SK-N-SH treated with all-trans-retinoic acid at 6 μM for 48 hours (cell line): Measurements from ENCODE around the gene SLC10A4.

Experiments used
- ARNTL ChIP-seq: fragments of 450-650 bp; formaldehyde crosslinking; IDR thresholded peaks from 2 replicates; pipeline ENCODE4 v1.5.0; 2020; ENCODE audit warnings: low read depth, mild to moderate bottlenecking, moderate library complexity, borderline replicate concordance
- ESRRG ChIP-seq: fragments of 250-450 bp; sonication (Bioruptor Pico); IDR thresholded peaks from 2 replicates; pipeline ENCODE4 v1.6.1; 2021; ENCODE audit warnings: mild to moderate bottlenecking
- ISL1 ChIP-seq: fragments of 250-450 bp; sonication (Bioruptor Pico); IDR thresholded peaks from 2 replicates; pipeline ENCODE4 v2.1.2; 2022; ENCODE audit warnings: mild to moderate bottlenecking, moderate library complexity
- RARB ChIP-seq: fragments of 250-450 bp; sonication (Bioruptor Pico); IDR thresholded peaks from 2 replicates; pipeline ENCODE4 v1.8.0; 2021; ENCODE audit warnings: mild to moderate bottlenecking, moderate library complexity
- TOX ChIP-seq: fragments of 250-450 bp; sonication (Bioruptor Pico); IDR thresholded peaks from 2 replicates; pipeline ENCODE4 v1.8.0; 2021; ENCODE audit warnings: mild to moderate bottlenecking, moderate library complexity, borderline replicate concordance
- ZC3H10 ChIP-seq: fragments of 250-450 bp; sonication (Bioruptor Pico); IDR thresholded peaks from 2 replicates; pipeline ENCODE4 v1.5.1; 2021; ENCODE audit warnings: mild to moderate bottlenecking, moderate library complexity
- ZFP30 ChIP-seq: fragments of 450-650 bp; formaldehyde crosslinking; IDR thresholded peaks from 2 replicates; pipeline ENCODE4 v1.5.0; 2022; ENCODE audit warnings: mild to moderate bottlenecking, moderate library complexity
- ZNF565 ChIP-seq: fragments of 450-650 bp; formaldehyde crosslinking; conservative IDR thresholded peaks from 2 replicates; pipeline ENCODE4 v1.5.0; 2020; ENCODE audit warnings: low read depth, mild to moderate bottlenecking, moderate library complexity
- ZNF70 ChIP-seq: fragments of 450-650 bp; formaldehyde crosslinking; IDR thresholded peaks from 2 replicates; pipeline ENCODE4 v1.5.0; 2020; ENCODE audit warnings: mild to moderate bottlenecking, moderate library complexity
- ZNF8 ChIP-seq: fragments of 450-650 bp; formaldehyde crosslinking; IDR thresholded peaks from 2 replicates; pipeline ENCODE4 v1.5.0; 2020; ENCODE audit warnings: mild to moderate bottlenecking, moderate library complexity
- TF ChIP-seq, protein P1 (sequence below): fragments of 250-450 bp; sonication (Bioruptor Pico); IDR thresholded peaks from 2 replicates; pipeline ENCODE4 v1.5.1; 2021; ENCODE audit warnings: mild to moderate bottlenecking, moderate library complexity
- TF ChIP-seq, protein P2 (sequence below): fragments of 250-450 bp; sonication (Bioruptor Pico); IDR thresholded peaks from 2 replicates; pipeline ENCODE4 v1.5.1; 2020; ENCODE audit warnings: low read depth, mild to moderate bottlenecking, moderate library complexity
- TF ChIP-seq, protein P3 (sequence below): fragments of 250-450 bp; sonication (Bioruptor Pico); IDR thresholded peaks from 2 replicates; pipeline ENCODE4 v1.5.0; 2020; ENCODE audit warnings: mild to moderate bottlenecking, moderate library complexity

- TF ChIP-seq ZC3H10 (CRISPR knock-in tag) (no peak), ZNF565 (CRISPR knock-in tag) (no peak), ZFP30 (CRISPR knock-in tag) (no peak), RARB (CRISPR knock-in tag) (no peak), ESRRG (CRISPR knock-in tag) (no peak), ZNF70 (CRISPR knock-in tag) (no peak), ZNF8 (CRISPR knock-in tag) (no peak), ISL1 (CRISPR knock-in tag) (no peak), TOX (no peak), ARNTL (CRISPR knock-in tag) (no peak)
- TF ChIP-seq, protein P1, sequence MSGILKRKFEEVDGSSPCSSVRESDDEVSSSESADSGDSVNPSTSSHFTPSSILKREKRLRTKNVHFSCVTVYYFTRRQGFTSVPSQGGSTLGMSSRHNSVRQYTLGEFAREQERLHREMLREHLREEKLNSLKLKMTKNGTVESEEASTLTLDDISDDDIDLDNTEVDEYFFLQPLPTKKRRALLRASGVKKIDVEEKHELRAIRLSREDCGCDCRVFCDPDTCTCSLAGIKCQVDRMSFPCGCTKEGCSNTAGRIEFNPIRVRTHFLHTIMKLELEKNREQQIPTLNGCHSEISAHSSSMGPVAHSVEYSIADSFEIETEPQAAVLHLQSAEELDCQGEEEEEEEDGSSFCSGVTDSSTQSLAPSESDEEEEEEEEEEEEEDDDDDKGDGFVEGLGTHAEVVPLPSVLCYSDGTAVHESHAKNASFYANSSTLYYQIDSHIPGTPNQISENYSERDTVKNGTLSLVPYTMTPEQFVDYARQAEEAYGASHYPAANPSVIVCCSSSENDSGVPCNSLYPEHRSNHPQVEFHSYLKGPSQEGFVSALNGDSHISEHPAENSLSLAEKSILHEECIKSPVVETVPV (CRISPR knock-in tag) = no peak
- TF ChIP-seq, protein P2, sequence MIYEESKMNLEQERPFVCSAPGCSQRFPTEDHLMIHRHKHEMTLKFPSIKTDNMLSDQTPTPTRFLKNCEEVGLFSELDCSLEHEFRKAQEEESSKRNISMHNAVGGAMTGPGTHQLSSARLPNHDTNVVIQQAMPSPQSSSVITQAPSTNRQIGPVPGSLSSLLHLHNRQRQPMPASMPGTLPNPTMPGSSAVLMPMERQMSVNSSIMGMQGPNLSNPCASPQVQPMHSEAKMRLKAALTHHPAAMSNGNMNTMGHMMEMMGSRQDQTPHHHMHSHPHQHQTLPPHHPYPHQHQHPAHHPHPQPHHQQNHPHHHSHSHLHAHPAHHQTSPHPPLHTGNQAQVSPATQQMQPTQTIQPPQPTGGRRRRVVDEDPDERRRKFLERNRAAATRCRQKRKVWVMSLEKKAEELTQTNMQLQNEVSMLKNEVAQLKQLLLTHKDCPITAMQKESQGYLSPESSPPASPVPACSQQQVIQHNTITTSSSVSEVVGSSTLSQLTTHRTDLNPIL = no peak
- TF ChIP-seq, protein P3, sequence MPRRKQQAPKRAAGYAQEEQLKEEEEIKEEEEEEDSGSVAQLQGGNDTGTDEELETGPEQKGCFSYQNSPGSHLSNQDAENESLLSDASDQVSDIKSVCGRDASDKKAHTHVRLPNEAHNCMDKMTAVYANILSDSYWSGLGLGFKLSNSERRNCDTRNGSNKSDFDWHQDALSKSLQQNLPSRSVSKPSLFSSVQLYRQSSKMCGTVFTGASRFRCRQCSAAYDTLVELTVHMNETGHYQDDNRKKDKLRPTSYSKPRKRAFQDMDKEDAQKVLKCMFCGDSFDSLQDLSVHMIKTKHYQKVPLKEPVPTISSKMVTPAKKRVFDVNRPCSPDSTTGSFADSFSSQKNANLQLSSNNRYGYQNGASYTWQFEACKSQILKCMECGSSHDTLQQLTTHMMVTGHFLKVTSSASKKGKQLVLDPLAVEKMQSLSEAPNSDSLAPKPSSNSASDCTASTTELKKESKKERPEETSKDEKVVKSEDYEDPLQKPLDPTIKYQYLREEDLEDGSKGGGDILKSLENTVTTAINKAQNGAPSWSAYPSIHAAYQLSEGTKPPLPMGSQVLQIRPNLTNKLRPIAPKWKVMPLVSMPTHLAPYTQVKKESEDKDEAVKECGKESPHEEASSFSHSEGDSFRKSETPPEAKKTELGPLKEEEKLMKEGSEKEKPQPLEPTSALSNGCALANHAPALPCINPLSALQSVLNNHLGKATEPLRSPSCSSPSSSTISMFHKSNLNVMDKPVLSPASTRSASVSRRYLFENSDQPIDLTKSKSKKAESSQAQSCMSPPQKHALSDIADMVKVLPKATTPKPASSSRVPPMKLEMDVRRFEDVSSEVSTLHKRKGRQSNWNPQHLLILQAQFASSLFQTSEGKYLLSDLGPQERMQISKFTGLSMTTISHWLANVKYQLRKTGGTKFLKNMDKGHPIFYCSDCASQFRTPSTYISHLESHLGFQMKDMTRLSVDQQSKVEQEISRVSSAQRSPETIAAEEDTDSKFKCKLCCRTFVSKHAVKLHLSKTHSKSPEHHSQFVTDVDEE (CRISPR knock-in tag) = no peak
These were observed 37.4 kb upstream of the SLC10A4 start for GRCh38 chr4:48445704-48446103.
